ENCODE data around the gene CALN1. TPM values are rescaled to one million over a fixed set of nuclear protein-coding genes. Genes with fewer than 3 reads are reported as not detected.

Gene CALN1
- polyA plus RNA-seq, 3 donors: under 0.01 TPM; not detected in 2

DNA sequence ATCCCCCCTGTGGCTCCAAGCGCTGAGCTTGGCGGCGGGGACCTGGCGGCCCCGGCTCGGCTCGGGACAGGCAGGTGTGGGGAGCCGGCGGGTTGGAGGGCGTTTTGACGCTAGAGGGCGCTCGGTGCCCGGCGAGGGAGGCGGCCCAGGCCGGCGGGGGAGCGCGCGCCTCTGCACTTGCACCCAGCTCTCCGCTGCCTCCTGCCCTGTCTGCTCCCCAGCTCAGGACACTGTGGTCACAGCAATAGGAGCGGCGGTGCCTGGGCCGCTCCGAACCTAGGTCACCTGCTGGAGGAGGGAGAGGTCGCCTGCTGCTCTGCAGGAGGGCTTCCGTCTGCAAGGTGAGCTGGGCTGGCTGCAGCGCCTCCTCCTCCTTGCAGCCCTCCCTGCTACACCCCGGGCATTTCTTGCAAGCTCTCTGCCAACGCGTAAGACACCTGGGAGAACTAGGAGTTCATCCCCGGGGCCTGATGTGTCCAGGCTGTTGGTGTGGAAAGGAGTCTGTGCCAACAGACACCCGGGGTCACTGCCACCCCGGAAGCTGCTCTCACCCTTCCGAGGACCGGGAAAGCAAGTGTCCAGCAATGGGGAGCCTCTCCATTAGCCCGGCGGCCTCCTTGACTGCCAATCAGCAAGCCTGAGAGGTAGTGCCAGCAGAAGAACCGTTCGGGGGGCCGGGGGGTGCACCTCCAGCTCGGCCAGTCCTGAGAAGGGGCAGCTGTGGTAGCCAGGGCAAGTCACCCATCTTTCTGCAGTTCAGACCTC lies 659.8 kb downstream of the CALN1 start:
- Histone ChIP-seq H3K79me2 (ENCODE audit: insufficient read depth, low read length) (no peaks in the 10 kb centered on the region), H3K4me1 (ENCODE audit: control insufficient read depth in 1 of 2, insufficient read depth in 2 of 2, low read length in 2 of 2) (peaks cover 0 to 4% of the 10 kb centered on the region in 2 donors), H3K4me3 (replicated peaks in 1 of 3; ENCODE audit: low read depth in 2 of 3, low read length in 3 of 3) (no peak overlapping the region), H3K9ac (ENCODE audit: insufficient read depth, low read length, poor library complexity, severe bottlenecking) (no peak overlapping the region), H3K9me3 (replicated peaks in 1 of 2; ENCODE audit: control insufficient read depth in 1 of 2, insufficient read depth in 1 of 2, low read length in 2 of 2) (peaks cover 5 to 13% of the 10 kb centered on the region in 2 donors), H3K4me2 (replicated peaks; ENCODE audit: extremely low read depth, low read length, poor library complexity, severe bottlenecking) (peak overlapping the region; percentile 19), H3K36me3 (replicated peaks in 1 of 2; ENCODE audit: control insufficient read depth in 1 of 2, insufficient read depth in 2 of 2, low read length in 2 of 2) (no peaks in the 10 kb centered on the region), H2AFZ (ENCODE audit: insufficient read depth, low read depth, low read length, poor library complexity, severe bottlenecking) (peak overlapping the region; percentile 29), H4K20me1 (ENCODE audit: insufficient read depth, low read length) (no peaks in the 10 kb centered on the region), H3K27me3 (ENCODE audit: control insufficient read depth in 2 of 2, insufficient read depth in 2 of 2, low read length in 2 of 2) (peaks cover 0 to 7% of the 10 kb centered on the region in 2 donors), H3K27ac (ENCODE audit: low read depth in 1 of 2, low read length in 2 of 2) (no peak overlapping the region)
- Mint-ChIP-seq H3K4me1 (peaks cover 3% of the 10 kb centered on the region), H3K9me3 (peaks cover 5 to 29% (median 16%) of the 10 kb centered on the region in 7 donors), H3K27me3 (ENCODE audit: low read depth in 3 of 3) (peaks cover 6 to 17% (median 7%) of the 10 kb centered on the region in 3 donors), H3K27ac (no peak overlapping the region), H3K36me3 (no peaks in the 10 kb centered on the region), H3K4me3 (no peak overlapping the region)
- TF ChIP-seq, protein P1, sequence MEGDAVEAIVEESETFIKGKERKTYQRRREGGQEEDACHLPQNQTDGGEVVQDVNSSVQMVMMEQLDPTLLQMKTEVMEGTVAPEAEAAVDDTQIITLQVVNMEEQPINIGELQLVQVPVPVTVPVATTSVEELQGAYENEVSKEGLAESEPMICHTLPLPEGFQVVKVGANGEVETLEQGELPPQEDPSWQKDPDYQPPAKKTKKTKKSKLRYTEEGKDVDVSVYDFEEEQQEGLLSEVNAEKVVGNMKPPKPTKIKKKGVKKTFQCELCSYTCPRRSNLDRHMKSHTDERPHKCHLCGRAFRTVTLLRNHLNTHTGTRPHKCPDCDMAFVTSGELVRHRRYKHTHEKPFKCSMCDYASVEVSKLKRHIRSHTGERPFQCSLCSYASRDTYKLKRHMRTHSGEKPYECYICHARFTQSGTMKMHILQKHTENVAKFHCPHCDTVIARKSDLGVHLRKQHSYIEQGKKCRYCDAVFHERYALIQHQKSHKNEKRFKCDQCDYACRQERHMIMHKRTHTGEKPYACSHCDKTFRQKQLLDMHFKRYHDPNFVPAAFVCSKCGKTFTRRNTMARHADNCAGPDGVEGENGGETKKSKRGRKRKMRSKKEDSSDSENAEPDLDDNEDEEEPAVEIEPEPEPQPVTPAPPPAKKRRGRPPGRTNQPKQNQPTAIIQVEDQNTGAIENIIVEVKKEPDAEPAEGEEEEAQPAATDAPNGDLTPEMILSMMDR (IDR thresholded peaks at IDR 0.05): peak; percentile 80
- intact Hi-C loops (cut with micrococcal nuclease): loop anchor here (2.0 to 5.0 kb wide), 2 partner anchors 740 to 742 kb away; no protein-coding TSS in a partner anchor
- WGBS (ENCODE audit: insufficient coverage): 13% methylated on average over 37 of the region's 43 CpGs
- peak in 2 of 3 donors; percentile 6 to 21 for DNase-seq

DNA sequence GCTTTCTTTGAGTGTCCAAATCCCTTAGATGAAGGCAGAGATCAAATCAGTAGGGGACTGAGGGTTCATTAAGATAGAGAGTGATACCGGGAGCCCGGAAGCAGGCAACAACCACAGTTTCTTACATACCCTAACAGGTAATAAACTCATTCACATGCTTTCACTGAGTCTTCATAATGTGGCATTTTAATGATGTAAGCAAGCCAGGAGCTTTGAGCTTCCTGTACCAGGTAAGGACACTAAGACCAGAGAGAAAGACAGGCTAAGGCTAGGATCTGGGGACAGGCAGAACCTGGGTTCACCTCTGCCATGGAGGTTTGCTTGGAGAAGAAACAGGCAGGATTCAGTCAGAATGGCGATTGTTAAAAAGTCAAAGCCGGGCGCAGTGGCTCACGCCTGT lies 661.8 kb downstream of the CALN1 start:
- Mint-ChIP-seq H3K4me3 (no peak overlapping the region), H3K27ac (no peak overlapping the region), H3K9me3 (peaks cover 3 to 21% (median 10%) of the 10 kb centered on the region in 7 donors), H3K27me3 (ENCODE audit: low read depth in 3 of 3) (peaks cover 6 to 17% (median 7%) of the 10 kb centered on the region in 3 donors), H3K4me1 (peaks cover 3% of the 10 kb centered on the region), H3K36me3 (no peaks in the 10 kb centered on the region)
- intact Hi-C loops (cut with micrococcal nuclease): loop anchor here in 1 of 2 donors (5.0 kb wide), 1 partner anchor 742 kb away; no protein-coding TSS in a partner anchor
- Histone ChIP-seq H3K4me1 (ENCODE audit: control insufficient read depth in 1 of 2, insufficient read depth in 2 of 2, low read length in 2 of 2) (peaks cover 0 to 4% of the 10 kb centered on the region in 2 donors), H4K20me1 (ENCODE audit: insufficient read depth, low read length) (no peaks in the 10 kb centered on the region), H3K4me3 (replicated peaks in 1 of 3; ENCODE audit: low read depth in 2 of 3, low read length in 3 of 3) (no peak overlapping the region), H2AFZ (ENCODE audit: insufficient read depth, low read depth, low read length, poor library complexity, severe bottlenecking) (no peak overlapping the region), H3K9ac (ENCODE audit: insufficient read depth, low read length, poor library complexity, severe bottlenecking) (no peak overlapping the region), H3K4me2 (replicated peaks; ENCODE audit: extremely low read depth, low read length, poor library complexity, severe bottlenecking) (no peak overlapping the region), H3K79me2 (ENCODE audit: insufficient read depth, low read length) (no peaks in the 10 kb centered on the region), H3K27ac (ENCODE audit: low read depth in 1 of 2, low read length in 2 of 2) (no peak overlapping the region), H3K27me3 (ENCODE audit: control insufficient read depth in 2 of 2, insufficient read depth in 2 of 2, low read length in 2 of 2) (peaks cover 0 to 7% of the 10 kb centered on the region in 2 donors), H3K36me3 (replicated peaks in 1 of 2; ENCODE audit: control insufficient read depth in 1 of 2, insufficient read depth in 2 of 2, low read length in 2 of 2) (no peaks in the 10 kb centered on the region), H3K9me3 (replicated peaks in 1 of 2; ENCODE audit: control insufficient read depth in 1 of 2, insufficient read depth in 1 of 2, low read length in 2 of 2) (peaks cover 5 to 21% of the 10 kb centered on the region in 2 donors)
- TF ChIP-seq, protein P1 (IDR thresholded peaks at IDR 0.05): no peak
- 100% methylated on average over 4 of the region's 6 CpGs for WGBS (ENCODE audit: insufficient coverage)
- no peak for DNase-seq

Data from CD14-positive monocyte (primary cell).